GM19035 (cell line): Measurements from ENCODE around the gene ACADSB.

ENCODE experiments used
- ATAC-seq: cut with Tn5 transposase; IDR thresholded peaks from one replicate; pipeline ENCODE4 v1.9.1; 2021; ENCODE audit not compliant: unreplicated experiment

ACADSB gene

GRCh38 chr10:123001370-123001769 is 7.4 kb upstream of the ACADSB start:
- ATAC-seq, result no peak

GRCh38 chr10:123004298-123004697 is 4.5 kb upstream of the ACADSB start:
- no peak for ATAC-seq

GRCh38 chr10:123007558-123008354 is 1.1 kb upstream of the ACADSB start:
- ATAC-seq, result peak; percentile 40

- peak; percentile 28 for ATAC-seq
Measured at GRCh38 chr10:123009105-123009820, 457 bp downstream of the ACADSB start.

- no peak for ATAC-seq
Measured at GRCh38 chr10:123011987-123012386, 3.2 kb downstream of the ACADSB start.

- no peak for ATAC-seq
Measured at GRCh38 chr10:123013456-123014419, 4.9 kb downstream of the ACADSB start.

GRCh38 chr10:123014772-123015171 is 6.0 kb downstream of the ACADSB start:
- no peak for ATAC-seq

GRCh38 chr10:123016228-123016627 is 7.4 kb downstream of the ACADSB start:
- no peak for ATAC-seq

- no peak for ATAC-seq
Measured at GRCh38 chr10:123017421-123018165, 8.8 kb downstream of the ACADSB start.

GRCh38 chr10:123018531-123018930 is 9.7 kb downstream of the ACADSB start:
- no peak for ATAC-seq

- ATAC-seq, result no peak
Measured at GRCh38 chr10:123019264-123019663, 10.5 kb downstream of the ACADSB start.

- no peak for ATAC-seq
Measured at GRCh38 chr10:123019941-123020703, 11.3 kb downstream of the ACADSB start.

- no peak for ATAC-seq
Measured at GRCh38 chr10:123021517-123021916, 12.7 kb downstream of the ACADSB start.

- no peak for ATAC-seq
Measured at GRCh38 chr10:123024540-123024939, 15.7 kb downstream of the ACADSB start.

- ATAC-seq, result no peak
Measured at GRCh38 chr10:123026302-123026701, 17.5 kb downstream of the ACADSB start.

GRCh38 chr10:123027861-123028260 is 19.1 kb downstream of the ACADSB start:
- ATAC-seq, result no peak

- ATAC-seq, result no peak
Measured at GRCh38 chr10:123031124-123031523, 22.3 kb downstream of the ACADSB start.

- ATAC-seq, result no peak
Measured at GRCh38 chr10:123034332-123034731, 25.5 kb downstream of the ACADSB start.

- ATAC-seq, result no peak
Measured at GRCh38 chr10:123035467-123036086, 26.8 kb downstream of the ACADSB start.
